H1 (cell line): ENCODE results near the gene GPR137. TPM values are rescaled to one million over a fixed set of nuclear protein-coding genes. Genes with fewer than 3 reads are reported as not detected.

Experiments
- CTCF ChIA-PET: fragments of 300-600 bp; sonication (Branson Sonifier 250); formaldehyde crosslinking; loops from one replicate; lab custom pipeline; 2021; ENCODE audit not compliant: partially characterized antibody; lab: Charles Lee
- POLR2A ChIA-PET: fragments of 300-600 bp; sonication (Branson Sonifier 250); formaldehyde crosslinking; loops from one replicate; lab custom pipeline; 2021; ENCODE audit warnings: inconsistent platforms; ENCODE audit not compliant: partially characterized antibody; lab: Charles Lee
- DNase-seq, 2 experiments: peaks; one replicate each; pipeline versions ENCODE4 v3.0.0 to v3.0.0-alpha.2; 2010 to 2022; ENCODE audit warnings: low spot score in 2 of 2, low read depth in 1 of 2, mixed read lengths in 1 of 2
- FAIRE-seq: peaks from 2 replicates; lab custom pipeline; 2011; peaks lifted over from hg19 to GRCh38; lab: Jason Lieb, UNC
- H2AFZ ChIP-seq: 2 replicates; pipeline ENCODE4 v1.8.1; 2012; ENCODE audit warnings: low read length, inconsistent platforms
- H2AK5ac ChIP-seq: 2 replicates; pipeline ENCODE4 v1.6.1; 2013; ENCODE audit warnings: low read depth, low read length
- H2BK120ac ChIP-seq: replicated peaks from 2 replicates; pipeline ENCODE3; 2013; ENCODE audit warnings: low read depth, low read length, inconsistent platforms
- H2BK12ac ChIP-seq: 2 replicates; pipeline ENCODE4 v1.6.1; 2013; ENCODE audit warnings: low read depth, low read length
- H2BK15ac ChIP-seq: 2 replicates; pipeline ENCODE4 v1.6.1; 2013; ENCODE audit warnings: low read length
- H2BK20ac ChIP-seq: 2 replicates; pipeline ENCODE4 v1.6.1; 2013; ENCODE audit warnings: low read length
- H2BK5ac ChIP-seq: 2 replicates; pipeline ENCODE4 v1.6.1; 2013; ENCODE audit warnings: low read depth, low read length
- H3K14ac ChIP-seq: 2 replicates; pipeline ENCODE4 v1.6.1; 2013; ENCODE audit warnings: inconsistent platforms; ENCODE audit not compliant: insufficient read length
- H3K18ac ChIP-seq: 2 replicates; pipeline ENCODE4 v1.6.1; 2013; ENCODE audit warnings: low read length; ENCODE audit errors: extremely low read depth
- H3K23ac ChIP-seq: 2 replicates; pipeline ENCODE4 v1.6.1; 2013; ENCODE audit warnings: inconsistent platforms; ENCODE audit not compliant: insufficient read length
- H3K23me2 ChIP-seq: 2 replicates; pipeline ENCODE4 v1.6.1; 2013; ENCODE audit warnings: low read depth, low read length
- H3K27ac ChIP-seq: 2 replicates; pipeline ENCODE4 v1.6.1; 2011; ENCODE audit warnings: low read depth, low read length, inconsistent platforms
- H3K27me3 ChIP-seq, 4 experiments: replicated peaks in 1 of 4; 1 replicate in 1 of 4; 2 replicates in 3 of 4; pipeline versions ENCODE4 v1.6.1 to v1.8.1; 2011 to 2013; ENCODE audit warnings: low read length in 3 of 4, mild to moderate bottlenecking in 3 of 4, inconsistent platforms in 2 of 4, mixed read lengths in 2 of 4, moderate library complexity in 1 of 4; ENCODE audit not compliant: control insufficient read depth in 3 of 4, insufficient read depth in 3 of 4; ENCODE audit errors: extremely low read depth in 1 of 4
- H3K36me3 ChIP-seq, 4 experiments: 2 replicates each; pipeline versions ENCODE4 v1.6.1 to v1.8.1; 2011 to 2013; ENCODE audit warnings: mild to moderate bottlenecking in 4 of 4, low read length in 3 of 4, moderate library complexity in 2 of 4, control low read depth in 1 of 4, inconsistent platforms in 1 of 4; ENCODE audit not compliant: insufficient read depth in 4 of 4, control insufficient read depth in 2 of 4
- H3K4ac ChIP-seq: replicated peaks from 2 replicates; pipeline ENCODE3; 2013; ENCODE audit warnings: low read length, low read depth, mixed read lengths, inconsistent platforms; ENCODE audit not compliant: insufficient read length
- H3K4me1 ChIP-seq, 4 experiments: replicated peaks in 1 of 4; 1 replicate in 1 of 4; 2 replicates in 3 of 4; pipeline versions ENCODE4 v1.6.1 to v1.8.1; 2011 to 2013; ENCODE audit warnings: low read length in 3 of 4, inconsistent platforms in 2 of 4, mixed read lengths in 1 of 4; ENCODE audit not compliant: insufficient read depth in 4 of 4, control insufficient read depth in 3 of 4
- H3K4me2 ChIP-seq, 2 experiments: 2 replicates each; pipeline versions ENCODE4 v1.6.1 to v1.8.1; 2011 to 2013; ENCODE audit warnings: low read depth in 2 of 2, low read length in 2 of 2, control low read depth in 1 of 2, inconsistent platforms in 1 of 2, mild to moderate bottlenecking in 1 of 2; ENCODE audit not compliant: insufficient read depth in 1 of 2
- H3K4me3 ChIP-seq, 4 experiments: fragments of 200-600, 300-600 bp in 1 of 4; sonication (generic), shearing (Covaris generic), sonication (Bioruptor Twin) in 1 of 4; 2 replicates each; pipeline versions ENCODE4 v1.5.1 to v1.8.1; 2011 to 2016; ENCODE audit warnings: low read length in 4 of 4, low read depth in 3 of 4, control low read depth in 2 of 4, inconsistent platforms in 2 of 4, mild to moderate bottlenecking in 2 of 4, mixed read lengths in 1 of 4, moderate library complexity in 1 of 4; ENCODE audit not compliant: insufficient read depth in 2 of 4; ENCODE audit errors: extremely low read depth in 1 of 4
- H3K56ac ChIP-seq: replicated peaks from 2 replicates; pipeline ENCODE3; 2013; ENCODE audit warnings: low read depth, mild to moderate bottlenecking, mixed read lengths, low read length, inconsistent platforms; ENCODE audit not compliant: insufficient read length
- H3K79me1 ChIP-seq: 2 replicates; pipeline ENCODE4 v1.6.1; 2013; ENCODE audit warnings: low read depth, low read length, control low read depth
- H3K79me2 ChIP-seq, 2 experiments: 2 replicates each; pipeline versions ENCODE4 v1.6.1 to v1.8.1; 2012 to 2013; ENCODE audit warnings: low read length in 2 of 2, mild to moderate bottlenecking in 2 of 2, inconsistent platforms in 1 of 2; ENCODE audit not compliant: insufficient read depth in 2 of 2, control insufficient read depth in 1 of 2
- H3K9ac ChIP-seq, 4 experiments: replicated peaks in 1 of 4; 1 replicate in 1 of 4; 2 replicates in 3 of 4; pipeline versions ENCODE4 v1.6.1 to v1.8.1; 2011 to 2013; ENCODE audit warnings: low read depth in 3 of 4, low read length in 3 of 4, control low read depth in 2 of 4, mild to moderate bottlenecking in 2 of 4, moderate library complexity in 2 of 4, inconsistent platforms in 1 of 4; ENCODE audit errors: extremely low read depth in 1 of 4
- H3K9me3 ChIP-seq, 2 experiments: 2 replicates each; pipeline versions ENCODE4 v1.6.1 to v1.8.1; 2012 to 2013; ENCODE audit warnings: mild to moderate bottlenecking in 2 of 2, moderate library complexity in 2 of 2, control low read depth in 1 of 2, inconsistent platforms in 1 of 2, low read depth in 1 of 2, low read length in 1 of 2, mixed read lengths in 1 of 2; ENCODE audit not compliant: insufficient read depth in 2 of 2
- H4K20me1 ChIP-seq, 2 experiments: replicated peaks in 1 of 2; 2 replicates each; pipeline versions ENCODE3 to v1.8.1; 2011 to 2013; ENCODE audit warnings: inconsistent platforms in 2 of 2, low read length in 2 of 2, mild to moderate bottlenecking in 1 of 2; ENCODE audit not compliant: insufficient read depth in 2 of 2, control insufficient read depth in 1 of 2
- H4K5ac ChIP-seq: 2 replicates; pipeline ENCODE4 v1.6.1; 2013; ENCODE audit warnings: low read length, low read depth, mixed read lengths, inconsistent platforms; ENCODE audit not compliant: insufficient read length
- H4K8ac ChIP-seq: 2 replicates; pipeline ENCODE4 v1.8.0; 2013; ENCODE audit warnings: mild to moderate bottlenecking, moderate library complexity, low read length, inconsistent platforms; ENCODE audit not compliant: insufficient read depth; ENCODE audit errors: extremely low read depth
- H4K91ac ChIP-seq: replicated peaks from 2 replicates; pipeline ENCODE3; 2013; ENCODE audit warnings: low read length, mixed read lengths, inconsistent platforms; ENCODE audit not compliant: insufficient read length
- CEBPB ChIP-seq: IDR thresholded peaks from 2 replicates; pipeline ENCODE4 v1.6.1; 2012; ENCODE audit warnings: low read depth, low read length
- GABPA ChIP-seq: IDR thresholded peaks from 2 replicates; pipeline ENCODE4 v1.6.1; 2011; ENCODE audit warnings: mild to moderate bottlenecking, low read length, moderate library complexity, borderline replicate concordance; ENCODE audit not compliant: insufficient read depth
- KDM4A ChIP-seq: IDR thresholded peaks from one replicate; pipeline ENCODE4 v1.7.1; 2012; ENCODE audit warnings: low read depth, mild to moderate bottlenecking, moderate library complexity, low read length, inconsistent platforms; ENCODE audit not compliant: severe bottlenecking
- MAFK ChIP-seq: IDR thresholded peaks from 2 replicates; pipeline ENCODE4 v1.6.1; 2012; ENCODE audit warnings: low read depth, mild to moderate bottlenecking, improper control_type of control experiment, low read length
- RBBP5 ChIP-seq: IDR thresholded peaks from 2 replicates; pipeline ENCODE4 v1.7.1; 2012; ENCODE audit warnings: low read depth, mild to moderate bottlenecking, inconsistent platforms, low read length, moderate library complexity, borderline replicate concordance
- SP2 ChIP-seq: IDR thresholded peaks from 2 replicates; pipeline ENCODE4 v1.6.1; 2012; ENCODE audit warnings: mild to moderate bottlenecking, low read length, inconsistent platforms
- TAF1 ChIP-seq: IDR thresholded peaks from 2 replicates; pipeline ENCODE4 v1.6.1; 2011; ENCODE audit warnings: mild to moderate bottlenecking, low read depth, low read length
- TEAD4 ChIP-seq: IDR thresholded peaks from 2 replicates; pipeline ENCODE4 v1.6.1; 2012; ENCODE audit warnings: low read depth, low read length, inconsistent platforms, mixed read lengths
- WGBS, 2 experiments: shearing (Covaris generic) in 1 of 2; methylation state at CpG; one replicate each; pipeline versions ENCODE4 v1.1.6 to v1.1.7; 2013 to 2015; ENCODE audit warnings: low lambda C conversion rate in 2 of 2, mixed read lengths in 2 of 2, inconsistent platforms in 1 of 2, low coverage in 1 of 2, missing lambda C conversion rate in 1 of 2; ENCODE audit not compliant: insufficient replicate concordance in 2 of 2, insufficient coverage in 1 of 2, insufficient read length in 1 of 2; ENCODE audit errors: extremely low coverage in 1 of 2, missing lambda C conversion rate in 1 of 2; 5-methylcytosine and 5-hydroxymethylcytosine counted together
- long read RNA-seq, 2 experiments: library from RNA in 1 of 2; library from capped mRNA in 1 of 2; stranded (forward); transcript quantifications; one replicate each; pipeline ENCODE4 v2.0.0, GENCODE V29; 2021; ENCODE audit warnings: inconsistent platforms in 1 of 2
- polyA minus RNA-seq, 3 experiments: library from RNA; depleted of rRNA, polyadenylated mRNA; stranded (reverse); fragments of >200 nt; gene quantifications; 1 replicate in 2 of 3; 2 replicates in 1 of 3; pipeline ENCODE4 v1.2.3, GENCODE V29; 2011
- polyA plus RNA-seq, 7 experiments: library from polyadenylated mRNA; depleted of rRNA in 3 of 7; stranded (reverse) in 5 of 7; unstranded in 2 of 7; fragments of >200 nt in 5 of 7; fragments of 200-250 nt in 2 of 7; gene quantifications; 1 replicate in 5 of 7; 2 replicates in 1 of 7; 4 replicates in 1 of 7; pipeline versions ENCODE4 v1.2.1 to v1.2.3, GENCODE V29; 2011 to 2013; ENCODE audit warnings: missing spikeins in 2 of 7, mixed read lengths in 2 of 7
- total RNA-seq: library from RNA; stranded (reverse); fragmentation: NEBNext Ultra II Directional; extraction: Animal tissue kit (Norgen Biotek cat#: 25700); gene quantifications from 2 replicates; pipeline ENCODE4 v1.2.1, GENCODE V29; 2021

GPR137 gene
- 36.8 and 37.8 TPM in 2 replicates for total RNA-seq
- 36.2 and 55.5 TPM in 2 replicates for polyA plus RNA-seq (2011; rRNA removed)
- 22.1 TPM for polyA plus RNA-seq (2011; cell fraction: cytosol; rRNA removed)
- polyA plus RNA-seq (2011; cell fraction: nucleus; rRNA removed) = 90.5 TPM
- 27.0 to 46.7 TPM (median 43.8 TPM) in 4 replicates for polyA plus RNA-seq (2012, experiment 1 of 2)
- 71.1 TPM for polyA plus RNA-seq (2012, experiment 2 of 2)
- polyA plus RNA-seq (2013, experiment 1 of 2) = 27.4 TPM
- 25.2 TPM for polyA plus RNA-seq (2013, experiment 2 of 2)
- 10.1 and 18.5 TPM in 2 replicates for polyA minus RNA-seq (2011; rRNA and poly(A)+ RNA removed)
- polyA minus RNA-seq (2011; cell fraction: cytosol; rRNA and poly(A)+ RNA removed) = 15.6 TPM
- 10.0 TPM for polyA minus RNA-seq (2011; cell fraction: nucleus; rRNA and poly(A)+ RNA removed)
- long read RNA-seq, experiment 1, transcript GPR137-204 (7 exons, 1,596 nt) = major isoform, 7 of 34 reads
- long read RNA-seq, experiment 1, partial matches to known transcripts = 9 of 34 reads
- long read RNA-seq, experiment 1, other reads (novel, unspliced or antisense) = 15 of 34 reads
- long read RNA-seq, experiment 2, partial matches to known transcripts = 2 of 11 reads
- long read RNA-seq, experiment 2, other reads (novel, unspliced or antisense) = 6 of 11 reads

- no peak within 1 kb of the TSS for H3K27ac ChIP-seq
- H2AFZ ChIP-seq = no peak within 1 kb of the TSS
- no peak within 1 kb of the TSS for H2BK12ac ChIP-seq
- no peak for FAIRE-seq
- no peak within 1 kb of the TSS for H2BK120ac ChIP-seq
- peak within 1 kb of the TSS; percentile 59 to 96 for H3K4me2 ChIP-seq
- peak within 1 kb of the TSS; percentile 81 for H4K8ac ChIP-seq
- no peak within 1 kb of the TSS for H3K14ac ChIP-seq
- no peaks in the 10 kb centered on the region for H3K9me3 ChIP-seq
- no peaks in the 10 kb centered on the region for H3K79me1 ChIP-seq
- H3K4me1 ChIP-seq = peaks cover 0 to 8% (median 4%) of the 10 kb centered on the region in 4 experiments; a peak in 4 of 7 replicates
- no peak within 1 kb of the TSS for H3K23ac ChIP-seq
- H4K91ac ChIP-seq = peak within 1 kb of the TSS; percentile 9
- peak within 1 kb of the TSS; percentile 13 for H3K4ac ChIP-seq
- peak within 1 kb of the TSS; percentile 49 to 70 (median 69) for H3K4me3 ChIP-seq
- no peak within 1 kb of the TSS for H2BK5ac ChIP-seq
- 1% methylated on average over 55 of the region's 102 CpGs; no CpG with 5 or more reads in 1 of the 2 experiments for WGBS, 2 experiments
- no peak within 1 kb of the TSS for H2BK20ac ChIP-seq
- no peaks in the 10 kb centered on the region for H3K36me3 ChIP-seq
- no peak within 1 kb of the TSS for H4K5ac ChIP-seq
- H3K27me3 ChIP-seq = peaks cover 2 to 12% (median 11%) of the 10 kb centered on the region in 4 experiments; a peak in 6 of 7 replicates
- H2AK5ac ChIP-seq = no peak within 1 kb of the TSS
- H3K9ac ChIP-seq = peak within 1 kb of the TSS in 3 of 4 experiments; percentile 6 to 32 (median 20); a peak in 3 of 7 replicates
- H3K79me2 ChIP-seq = no peaks in the 10 kb centered on the region
- H4K20me1 ChIP-seq = peaks cover 0 to 6% of the 10 kb centered on the region in 2 experiments
- peak in 1 of 2 experiments; percentile 98 for DNase-seq
- H3K18ac ChIP-seq = peak within 1 kb of the TSS; percentile 48
- peak within 1 kb of the TSS; percentile 17 for H3K56ac ChIP-seq
- H2BK15ac ChIP-seq = no peak within 1 kb of the TSS; the same call in 1 of the 2 replicates
- POLR2A ChIA-PET = interaction anchor here (0.6 to 9.5 kb wide), 13 partner anchors 10 to 78 kb away, joined by 3 to 79 read pairs (median 5); partner anchors contain the start of genes CATSPERZ, ESRRA, FERMT3 and PPP1R14B
- CTCF ChIA-PET = interaction anchor here (1.5 to 11.4 kb wide), 5 partner anchors 11 to 56 kb away, joined by 4 to 134 read pairs (median 10); partner anchors contain the start of genes CATSPERZ and ESRRA
- peaks cover 10% of the 10 kb centered on the region; the same call in 1 of the 2 replicates for H3K23me2 ChIP-seq
- TF ChIP-seq CEBPB (no peak), KDM4A (no peak), GABPA (no peak), TEAD4 (no peak), TAF1 (no peak), SP2 (no peak), MAFK (no peak), RBBP5 (peak; percentile 36; the same call in 1 of the 2 replicates)
Measured at GRCh38 chr11:64284962-64285884, at the start of gene GPR137. TSS of gene GPR137 (plus strand) at chr11:64285848. CDS start at chr11:64286525, 677 bp downstream.
